Measurements from ENCODE around the gene GAS5. TPM values are rescaled to one million over a fixed set of nuclear protein-coding genes. Genes with fewer than 3 reads are reported as not detected.

Gene GAS5
- total and polyA plus RNA-seq, 2 of the 8 experiments (the other 6 are each of a cell fraction or from before 2014, with no cell fraction given) = 799 to 1,238 TPM

- no peak overlapping the region for H3K4me3 ChIP-seq (ENCODE audit: extremely low read depth in 1 of 4, insufficient read depth in 2 of 4, low read depth in 3 of 4, low read length in 4 of 4)
- H3K23ac ChIP-seq (ENCODE audit: insufficient read length) = no peak overlapping the region
- no peak overlapping the region for H4K91ac ChIP-seq (replicated peaks; ENCODE audit: insufficient read length, low read length)
- peaks cover 0 to 14% (median 5%) of the 10 kb centered on the region in 4 experiments; a peak in 4 of 8 replicates for H3K36me3 ChIP-seq (ENCODE audit: control insufficient read depth in 2 of 4, insufficient read depth in 4 of 4, low read length in 3 of 4)
- no peaks in the 10 kb centered on the region for H3K23me2 ChIP-seq (ENCODE audit: low read depth, low read length)
- no peaks in the 10 kb centered on the region for H4K20me1 ChIP-seq (replicated peaks in 1 of 2; ENCODE audit: control insufficient read depth in 1 of 2, insufficient read depth in 2 of 2, low read length in 2 of 2)
- H2BK5ac ChIP-seq (ENCODE audit: low read depth, low read length) = no peak overlapping the region
- no peak overlapping the region for H3K27ac ChIP-seq (ENCODE audit: low read depth, low read length)
- ChIA-PET POLR2A (ENCODE audit: partially characterized antibody) (interaction anchor here (3.1 kb wide), 1 partner anchor 17 kb away, joined by 16 read pairs; the partner anchor contains the start of genes GAS5 and ZBTB37), CTCF (ENCODE audit: partially characterized antibody) (no interaction called here)
- WGBS, 2 experiments (ENCODE audit: extremely low coverage in 1 of 2, insufficient coverage in 1 of 2, insufficient read length in 1 of 2, insufficient replicate concordance in 2 of 2, low coverage in 1 of 2, low lambda C conversion rate in 2 of 2, missing lambda C conversion rate in 1 of 2) = 94% methylated on average over 5 of the region's 5 CpGs; no CpG with 5 or more reads in 1 of the 2 experiments
- H2BK12ac ChIP-seq (ENCODE audit: low read depth, low read length) = no peak overlapping the region
- no peak overlapping the region for H2BK20ac ChIP-seq (ENCODE audit: low read length)
- no peak overlapping the region for H3K4ac ChIP-seq (replicated peaks; ENCODE audit: insufficient read length, low read depth, low read length)
- H2AFZ ChIP-seq (ENCODE audit: low read length) = no peak overlapping the region
- no peak overlapping the region for H2AK5ac ChIP-seq (ENCODE audit: low read depth, low read length)
- no peak overlapping the region for H3K56ac ChIP-seq (replicated peaks; ENCODE audit: insufficient read length, low read depth, low read length)
- H3K9ac ChIP-seq (replicated peaks in 1 of 4; ENCODE audit: extremely low read depth in 1 of 4, low read depth in 3 of 4, low read length in 3 of 4) = no peak overlapping the region
- no peak overlapping the region for H4K8ac ChIP-seq (ENCODE audit: extremely low read depth, insufficient read depth, low read length)
- H3K18ac ChIP-seq (ENCODE audit: extremely low read depth, low read length) = no peak overlapping the region
- H3K14ac ChIP-seq (ENCODE audit: insufficient read length) = no peak overlapping the region
- H3K4me1 ChIP-seq (replicated peaks in 1 of 4; ENCODE audit: control insufficient read depth in 3 of 4, insufficient read depth in 4 of 4, low read length in 3 of 4) = peaks cover 0 to 5% (median 2%) of the 10 kb centered on the region in 4 experiments; a peak in 2 of 7 replicates
- H3K27me3 ChIP-seq (replicated peaks in 1 of 4; ENCODE audit: control insufficient read depth in 3 of 4, extremely low read depth in 1 of 4, insufficient read depth in 3 of 4, low read length in 3 of 4) = no peaks in the 10 kb centered on the region
- FAIRE-seq (no peak), DNase-seq (ENCODE audit: low read depth in 1 of 2, low spot score in 2 of 2) (no peak)
- H2BK15ac ChIP-seq (ENCODE audit: low read length) = no peak overlapping the region
- H2BK120ac ChIP-seq (replicated peaks; ENCODE audit: low read depth, low read length) = no peak overlapping the region
- H4K5ac ChIP-seq (ENCODE audit: insufficient read length, low read depth, low read length) = no peak overlapping the region
- no peak overlapping the region for H3K4me2 ChIP-seq (ENCODE audit: insufficient read depth in 1 of 2, low read depth in 2 of 2, low read length in 2 of 2)
- no peaks in the 10 kb centered on the region for H3K9me3 ChIP-seq (ENCODE audit: insufficient read depth in 2 of 2, low read depth in 1 of 2, low read length in 1 of 2)
- H3K79me1 ChIP-seq (ENCODE audit: low read depth, low read length) = no peaks in the 10 kb centered on the region
- H3K79me2 ChIP-seq (ENCODE audit: control insufficient read depth in 1 of 2, insufficient read depth in 2 of 2, low read length in 2 of 2) = no peaks in the 10 kb centered on the region
- no peak for TF ChIP-seq TCF12 (IDR thresholded peaks at IDR 0.05; ENCODE audit: low read depth, low read length)
- TF ChIP-seq SP2 (IDR thresholded peaks at IDR 0.05; ENCODE audit: low read length) = no peak
- no peak for TF ChIP-seq KDM4A (IDR thresholded peaks at IDR 0.05; ENCODE audit: low read depth, low read length, severe bottlenecking)
- no peak for TF ChIP-seq HDAC6 (IDR thresholded peaks at IDR 0.05; ENCODE audit: low read depth, low read length)
- TF ChIP-seq GABPA (IDR thresholded peaks at IDR 0.05; ENCODE audit: borderline replicate concordance, insufficient read depth, low read length) = no peak
- no peak for TF ChIP-seq E2F6 (IDR thresholded peaks at IDR 0.05)
- no peak for TF ChIP-seq ZNF274 (IDR thresholded peaks at IDR 0.05; ENCODE audit: borderline replicate concordance, extremely low read depth, low read length)
- TF ChIP-seq ATF2 (IDR thresholded peaks at IDR 0.05; ENCODE audit: low read length) = no peak
- TF ChIP-seq RNF2 (IDR thresholded peaks at IDR 0.05; ENCODE audit: borderline replicate concordance, low read depth, low read length, missing control alignments, poor library complexity, severe bottlenecking) = no peak
These were observed 16.9 kb upstream of the GAS5 start for GRCh38 chr1:173884701-173885100.
